Subcutaneous adipose tissue (tissue), 4 donors: ENCODE measurements around the gene KCNQ5. TPM values are rescaled to one million over a fixed set of nuclear protein-coding genes. Genes with fewer than 3 reads are reported as not detected.

ENCODE experiments used
- CTCF ChIP-seq: fragments of 450-650 bp; IDR thresholded peaks from one replicate; pipeline ENCODE4 v1.5.1; 2016; ENCODE audit warnings: low read depth, mild to moderate bottlenecking, control low read depth, antibody characterized with exemption, moderate library complexity
- total RNA-seq, 4 donors: library from RNA; depleted of rRNA; stranded (reverse); fragments of >200 nt; gene quantifications; one replicate each; pipeline ENCODE4 v1.1.0, GENCODE V29; 2016

KCNQ5 gene
- total RNA-seq, 4 donors from 2014 or later, result 0.17 TPM; not detected in 3

GRCh38 chr6:72855471-72855870 lies 233.6 kb downstream of the KCNQ5 start:
- no peak for TF ChIP-seq CTCF

- TF ChIP-seq CTCF, result no peak
These were observed 234.9 kb downstream of the KCNQ5 start for GRCh38 chr6:72856801-72857200.

- TF ChIP-seq CTCF, result no peak
These were observed 236.1 kb downstream of the KCNQ5 start for GRCh38 chr6:72857791-72858585.

- no peak for TF ChIP-seq CTCF
These were observed 239.2 kb downstream of the KCNQ5 start for GRCh38 chr6:72861059-72861458.

GRCh38 chr6:72861935-72862432 lies 240.1 kb downstream of the KCNQ5 start:
- no peak for TF ChIP-seq CTCF

- TF ChIP-seq CTCF, result no peak
These were observed 241.3 kb downstream of the KCNQ5 start for GRCh38 chr6:72863131-72863530.

- TF ChIP-seq CTCF, result no peak
These were observed 242.4 kb downstream of the KCNQ5 start for GRCh38 chr6:72864236-72864635.
